ENCODE measurements around the gene OPN1SW. TPM values are rescaled to one million over a fixed set of nuclear protein-coding genes. Genes with fewer than 3 reads are reported as not detected.

The OPN1SW gene, protein sequence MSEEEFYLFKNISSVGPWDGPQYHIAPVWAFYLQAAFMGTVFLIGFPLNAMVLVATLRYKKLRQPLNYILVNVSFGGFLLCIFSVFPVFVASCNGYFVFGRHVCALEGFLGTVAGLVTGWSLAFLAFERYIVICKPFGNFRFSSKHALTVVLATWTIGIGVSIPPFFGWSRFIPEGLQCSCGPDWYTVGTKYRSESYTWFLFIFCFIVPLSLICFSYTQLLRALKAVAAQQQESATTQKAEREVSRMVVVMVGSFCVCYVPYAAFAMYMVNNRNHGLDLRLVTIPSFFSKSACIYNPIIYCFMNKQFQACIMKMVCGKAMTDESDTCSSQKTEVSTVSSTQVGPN
- not detected in 5 replicates for total RNA-seq (2022; extraction: Qiagen RNA extraction)

DNA sequence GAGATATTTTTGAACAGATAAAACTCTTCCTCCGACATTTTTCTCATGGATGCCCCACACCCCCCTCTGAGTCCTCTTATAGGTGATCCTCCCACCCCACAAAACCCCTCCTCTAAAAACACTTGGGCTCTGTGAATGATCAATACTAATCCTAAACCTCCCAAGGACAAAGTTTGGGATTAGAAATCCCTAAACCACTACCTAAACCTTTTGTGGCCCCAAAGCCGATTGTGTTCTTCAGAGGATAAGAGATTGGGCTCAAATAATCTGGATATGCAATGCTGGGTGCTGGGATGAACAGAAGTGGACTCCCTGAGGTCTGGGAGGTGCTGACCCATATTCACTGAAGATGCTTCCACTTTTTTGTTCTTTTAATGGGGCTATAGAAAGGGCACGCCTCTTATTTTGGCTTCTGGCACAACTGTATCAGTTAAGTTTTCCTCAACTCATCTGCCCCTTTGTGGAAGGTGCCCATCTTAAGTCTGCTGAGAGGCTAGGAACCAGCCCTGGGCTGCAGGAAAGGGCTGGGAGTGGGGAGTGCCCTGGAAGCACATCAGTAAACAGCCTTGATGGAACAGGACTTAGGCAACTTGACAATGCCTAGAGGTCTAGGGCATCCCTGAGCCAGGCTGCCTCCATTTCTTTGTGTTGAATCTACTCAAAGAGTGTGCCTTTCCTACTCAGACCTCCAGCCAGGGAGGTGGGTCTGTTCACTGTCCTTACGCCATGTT, at the start of gene OPN1SW:
OPN1SW (minus strand) TSS at position 51 of the 731 bp plus-strand sequence; CDS start at position 38, 13 bp downstream.

DNA sequence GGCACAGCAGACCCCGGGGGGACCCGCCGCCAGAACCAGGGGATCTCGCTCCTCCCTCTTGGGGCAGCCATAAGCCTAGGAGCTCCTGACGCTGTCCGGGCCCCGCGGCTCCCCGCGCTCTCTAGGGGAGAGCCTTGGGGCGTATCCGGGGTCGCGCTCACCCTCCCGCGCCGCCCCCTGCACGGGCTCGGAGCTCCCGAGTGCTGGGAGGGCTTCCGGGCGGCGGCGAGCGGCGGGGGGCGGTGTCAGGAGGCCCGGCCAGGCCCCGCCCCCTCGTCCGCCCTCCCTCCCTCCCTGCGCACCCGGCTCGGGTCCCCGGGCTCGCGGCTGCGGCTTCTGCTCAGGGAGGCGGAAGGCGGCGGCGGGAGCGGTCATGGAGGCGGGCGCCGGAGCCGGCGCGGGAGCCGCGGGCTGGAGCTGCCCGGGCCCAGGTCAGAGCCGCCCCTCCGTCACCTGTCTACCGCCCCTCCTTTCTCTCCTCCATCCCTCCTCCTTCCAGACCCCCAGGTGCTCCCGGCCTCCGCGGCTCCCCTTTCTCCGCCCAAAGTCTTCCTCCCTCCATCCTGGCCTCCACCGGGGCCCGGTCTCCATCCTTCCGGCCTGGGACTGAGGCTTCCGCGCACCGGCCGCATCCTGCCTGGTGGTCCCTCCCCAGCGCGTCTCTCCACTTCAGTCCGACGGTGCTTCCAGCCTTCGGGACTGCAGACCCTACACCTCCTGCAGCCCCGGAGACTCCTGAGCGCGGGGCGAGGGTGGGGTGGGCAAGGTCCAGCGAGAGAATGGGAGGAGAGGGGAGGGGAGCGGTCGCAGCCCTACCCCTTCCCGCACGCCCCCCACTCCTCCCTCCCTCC, 15.8 kb upstream of the OPN1SW start, which contains the start of gene CCDC136:
CCDC136 (plus strand) TSS at position 848 of the 851 bp plus-strand sequence. CDS start 444 bp downstream, outside the sequence.

DNA sequence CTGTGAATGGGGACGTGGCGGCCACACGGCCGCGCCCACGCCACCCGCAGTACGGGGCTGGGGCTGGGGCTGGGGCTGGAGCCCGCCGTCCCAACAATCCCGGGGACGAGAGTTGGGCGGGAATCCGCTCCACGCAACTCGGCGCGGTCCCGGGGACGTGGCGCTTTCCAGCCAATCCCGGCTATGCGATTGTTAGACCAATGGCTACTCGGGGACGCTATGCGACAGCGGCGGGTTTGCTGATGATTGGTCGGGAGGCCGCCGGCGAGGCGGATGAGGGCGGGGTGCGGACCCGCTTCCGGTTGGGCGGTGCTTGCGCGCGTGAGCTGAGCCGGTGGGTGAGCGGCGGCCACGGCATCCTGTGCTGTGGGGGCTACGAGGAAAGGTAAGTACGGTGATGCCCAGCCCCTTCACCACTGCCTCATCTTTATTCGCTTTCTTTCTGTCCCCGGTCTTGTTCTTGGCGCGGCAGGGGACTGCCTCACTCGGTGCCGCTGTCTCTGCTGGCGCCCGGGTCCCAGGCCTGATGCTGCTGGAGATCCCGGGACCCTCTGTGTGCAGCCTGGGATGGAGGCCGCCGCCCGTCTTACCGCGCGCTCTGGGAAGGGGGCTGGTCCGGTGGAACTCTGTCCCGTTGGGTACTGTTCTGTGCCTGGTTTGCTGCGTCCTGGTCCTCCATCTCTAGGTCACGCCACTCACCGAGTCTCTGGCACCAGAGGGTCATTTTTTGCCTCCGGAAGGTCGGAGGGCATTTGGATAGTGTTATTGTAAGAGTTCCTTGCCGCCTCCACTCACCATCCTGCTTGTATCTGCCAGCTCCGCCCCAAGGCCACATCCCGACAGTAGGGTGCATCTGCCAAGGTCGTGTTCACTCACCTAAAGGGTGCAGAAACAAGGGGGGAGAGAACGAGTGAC, 36.3 kb downstream of the OPN1SW start, which contains the start of gene CALU:
CALU (plus strand) TSS at position 312 of the 915 bp plus-strand sequence. CDS start 9,225 bp downstream, outside the sequence.

Other genes starting within 250 kb of the OPN1SW start
- gene GARIN1A, start 103.5 kb downstream of the OPN1SW start, total RNA-seq (2022; extraction: Qiagen RNA extraction), result 0.38 to 0.72 TPM (median 0.60 TPM) in 5 replicates
- 125 to 212 TPM (median 150 TPM) in 5 replicates for gene CALU, start 36.4 kb downstream of the OPN1SW start, total RNA-seq (2022; extraction: Qiagen RNA extraction)
- 1.5 to 2.5 TPM (median 2.2 TPM) in 5 replicates for gene CCDC136, start 16.2 kb upstream of the OPN1SW start, total RNA-seq (2022; extraction: Qiagen RNA extraction)
- gene FLNC, start 54.6 kb upstream of the OPN1SW start, total RNA-seq (2022; extraction: Qiagen RNA extraction), result 3.1 to 5.3 TPM (median 4.0 TPM) in 5 replicates
- 228 to 266 TPM (median 243 TPM) in 5 replicates for gene ATP6V1F, start 87.1 kb upstream of the OPN1SW start, total RNA-seq (2022; extraction: Qiagen RNA extraction)
- 0.15 to 0.25 TPM (median 0.17 TPM) in 4 of 5 replicates, not detected in the other for gene KCP, start 134.9 kb upstream of the OPN1SW start, total RNA-seq (2022; extraction: Qiagen RNA extraction)
- 12.2 to 17.8 TPM (median 15.2 TPM) in 5 replicates for gene IRF5, start 162.1 kb upstream of the OPN1SW start, total RNA-seq (2022; extraction: Qiagen RNA extraction)